Measurements from ENCODE around the gene UBN2. TPM values are rescaled to one million over a fixed set of nuclear protein-coding genes. Genes with fewer than 3 reads are reported as not detected.
"Not testable (repeated sequence)": the region's sequence is repeated elsewhere in the genome, so short reads cannot be mapped to it uniquely, and the experiment has no call there.

The UBN2 gene
- total RNA-seq, 5 donors from 2014 or later (not counting 1 experiment from before 2014, with no cell fraction given) = 16.1 to 21.7 (median 17.7) TPM

GRCh38 chr7:139226988-139227488, 4.0 kb upstream of the UBN2 start:
- not testable (repeated sequence) for H3K9me3 Mint-ChIP-seq; ATAC-seq (replicated peaks in 1 of 4)
- whole genome bisulfite sequencing (ENCODE audit: insufficient coverage) = no CpG with 5 or more reads among the region's 8 CpGs

GRCh38 chr7:139230023-139230422, 1.0 kb upstream of the UBN2 start:
- no peak for DNase-seq
- Histone ChIP-seq H3K27ac (ENCODE audit: low read length) (no peak overlapping the region), H3K4me3 (ENCODE audit: control insufficient read depth in 1 of 2, extremely low read depth in 1 of 2, low read length in 1 of 2) (no peak overlapping the region), H3K36me3 (ENCODE audit: control insufficient read depth in 2 of 2, extremely low read depth in 1 of 2, insufficient read depth in 1 of 2, low read length in 1 of 2) (no peaks in the 10 kb centered on the region), H3K4me1 (ENCODE audit: control insufficient read depth in 1 of 2, extremely low read depth in 1 of 2, insufficient read depth in 2 of 2, low read length in 2 of 2) (peaks cover 14 to 15% of the 10 kb centered on the region in 2 experiments), H3K9me3 (no peaks in the 10 kb centered on the region), H3K27me3 (replicated peaks in 1 of 2; ENCODE audit: control insufficient read depth in 2 of 2, extremely low read depth in 1 of 2, insufficient read depth in 2 of 2, low read length in 1 of 2) (peaks cover 0 to 5% of the 10 kb centered on the region in 2 experiments)
- ATAC-seq (replicated peaks in 1 of 4) = no peak
- peaks cover 30 to 36% (median 32%) of the 10 kb centered on the region in 3 donors for H3K4me1 Mint-ChIP-seq
- peaks cover 0 to 4% of the 10 kb centered on the region in 2 donors for H3K27me3 Mint-ChIP-seq
- H3K36me3 Mint-ChIP-seq = no peaks in the 10 kb centered on the region
- H3K4me3 Mint-ChIP-seq = peak overlapping the region; percentile 99 to 100 (median 100)
- POLR2A ChIA-PET = interaction anchor here in 1 of 2 donors (0.6 kb wide), 1 partner anchor 902 kb away, joined by 3 read pairs; no protein-coding TSS in a partner anchor
- no peaks in the 10 kb centered on the region for H3K9me3 Mint-ChIP-seq
- H3K27ac Mint-ChIP-seq = no peak overlapping the region
- WGBS (ENCODE audit: insufficient coverage) = 93% methylated on average over 5 of the region's 8 CpGs
- CTCF ChIA-PET = no interaction called here

More at GRCh38 chr7:139226988-139227488, 4.0 kb upstream of the UBN2 start:
- H3K27ac ChIP-seq (ENCODE audit: low read length); H3K36me3 Mint-ChIP-seq; DNase-seq; H3K4me1 Mint-ChIP-seq; H3K4me3 ChIP-seq (ENCODE audit: control insufficient read depth in 1 of 2, extremely low read depth in 1 of 2, low read length in 1 of 2); H3K36me3 ChIP-seq (ENCODE audit: control insufficient read depth in 2 of 2, extremely low read depth in 1 of 2, insufficient read depth in 1 of 2, low read length in 1 of 2); H3K9me3 ChIP-seq; H3K27me3 ChIP-seq (replicated peaks in 1 of 2; ENCODE audit: control insufficient read depth in 2 of 2, extremely low read depth in 1 of 2, insufficient read depth in 2 of 2, low read length in 1 of 2); H3K4me1 ChIP-seq (ENCODE audit: control insufficient read depth in 1 of 2, extremely low read depth in 1 of 2, insufficient read depth in 2 of 2, low read length in 2 of 2); H3K27me3 Mint-ChIP-seq; H3K27ac Mint-ChIP-seq; H3K4me3 Mint-ChIP-seq; CTCF ChIA-PET; POLR2A ChIA-PET: not testable (repeated sequence)

- Mint-ChIP-seq H3K4me3 (peak overlapping the region; percentile 99 to 100 (median 100)), H3K27me3 (peaks cover 0 to 4% of the 10 kb centered on the region in 2 donors)
- 9% methylated on average over 9 of the region's 12 CpGs for WGBS (ENCODE audit: insufficient coverage)
These were observed 608 bp upstream of the UBN2 start for GRCh38 chr7:139230484-139230773.

GRCh38 chr7:139231513-139232376, 708 bp downstream of the UBN2 start:
- ChIA-PET POLR2A (no interaction called here), CTCF (interaction anchor here (0.6 to 0.8 kb wide), 2 partner anchors 108 to 1144 kb away, joined by 3 to 4 read pairs; no protein-coding TSS in a partner anchor)
- Histone ChIP-seq H3K27ac (ENCODE audit: low read length) (peak overlapping the region; percentile 72), H3K4me1 (ENCODE audit: control insufficient read depth in 1 of 2, extremely low read depth in 1 of 2, insufficient read depth in 2 of 2, low read length in 2 of 2) (peaks cover 15 to 17% of the 10 kb centered on the region in 2 experiments), H3K27me3 (replicated peaks in 1 of 2; ENCODE audit: control insufficient read depth in 2 of 2, extremely low read depth in 1 of 2, insufficient read depth in 2 of 2, low read length in 1 of 2) (peaks cover 0 to 2% of the 10 kb centered on the region in 2 experiments), H3K4me3 (ENCODE audit: control insufficient read depth in 1 of 2, extremely low read depth in 1 of 2, low read length in 1 of 2) (peak overlapping the region; percentile 78 to 93), H3K36me3 (ENCODE audit: control insufficient read depth in 2 of 2, extremely low read depth in 1 of 2, insufficient read depth in 1 of 2, low read length in 1 of 2) (peaks cover 0 to under 1% of the 10 kb centered on the region in 2 donors), H3K9me3 (no peaks in the 10 kb centered on the region)
- Mint-ChIP-seq H3K9me3 (no peaks in the 10 kb centered on the region), H3K36me3 (peaks cover 9% of the 10 kb centered on the region), H3K4me3 (peak overlapping the region; percentile 99 to 100 (median 100)), H3K4me1 (peaks cover 39 to 44% (median 40%) of the 10 kb centered on the region in 3 donors), H3K27me3 (peaks cover 0 to 4% of the 10 kb centered on the region in 2 donors), H3K27ac (peak overlapping the region; percentile 59 to 95)
- peak; percentile 36 to 44 (median 37) for ATAC-seq (replicated peaks in 1 of 4)
- under 1% methylated on average over 90 of the region's 101 CpGs for WGBS (ENCODE audit: insufficient coverage)
- peak in 27 of 35 experiments; percentile 2 to 53 (median 16) for DNase-seq

More at GRCh38 chr7:139230484-139230773, 608 bp upstream of the UBN2 start:
- peak overlapping the region; percentile 78 to 93 for H3K4me3 ChIP-seq (ENCODE audit: control insufficient read depth in 1 of 2, extremely low read depth in 1 of 2, low read length in 1 of 2)
- peaks cover 15 to 17% of the 10 kb centered on the region in 2 experiments for H3K4me1 ChIP-seq (ENCODE audit: control insufficient read depth in 1 of 2, extremely low read depth in 1 of 2, insufficient read depth in 2 of 2, low read length in 2 of 2)
- H3K36me3 ChIP-seq (ENCODE audit: control insufficient read depth in 2 of 2, extremely low read depth in 1 of 2, insufficient read depth in 1 of 2, low read length in 1 of 2) = no peaks in the 10 kb centered on the region
- no peak for ATAC-seq (replicated peaks in 1 of 4)
- no peaks in the 10 kb centered on the region for H3K9me3 ChIP-seq
- H3K9me3 Mint-ChIP-seq = no peaks in the 10 kb centered on the region
- CTCF ChIA-PET = no interaction called here
- H3K4me1 Mint-ChIP-seq = peaks cover 30 to 36% (median 32%) of the 10 kb centered on the region in 3 donors
- H3K27me3 ChIP-seq (replicated peaks in 1 of 2; ENCODE audit: control insufficient read depth in 2 of 2, extremely low read depth in 1 of 2, insufficient read depth in 2 of 2, low read length in 1 of 2) = peaks cover 0 to 5% of the 10 kb centered on the region in 2 experiments
- no peak for DNase-seq
- no peaks in the 10 kb centered on the region for H3K36me3 Mint-ChIP-seq
- POLR2A ChIA-PET = interaction anchor here in 1 of 2 donors (0.6 kb wide), 1 partner anchor 902 kb away, joined by 3 read pairs; no protein-coding TSS in a partner anchor
- peak overlapping the region; percentile 72 for H3K27ac ChIP-seq (ENCODE audit: low read length)
- peak overlapping the region; percentile 25 to 95 for H3K27ac Mint-ChIP-seq

- ATAC-seq (replicated peaks in 1 of 4) (no peak), DNase-seq (peak in 10 of 35 experiments; percentile 0 to 35 (median 6))
- Mint-ChIP-seq H3K27ac (peak overlapping the region; percentile 59 to 71), H3K27me3 (peaks cover 0 to 4% of the 10 kb centered on the region in 2 donors), H3K36me3 (peaks cover 12% of the 10 kb centered on the region), H3K9me3 (no peaks in the 10 kb centered on the region), H3K4me1 (peaks cover 39 to 44% (median 40%) of the 10 kb centered on the region in 3 donors), H3K4me3 (peak overlapping the region; percentile 91 to 99 (median 93))
- Histone ChIP-seq H3K27ac (ENCODE audit: low read length) (no peak overlapping the region), H3K27me3 (replicated peaks in 1 of 2; ENCODE audit: control insufficient read depth in 2 of 2, extremely low read depth in 1 of 2, insufficient read depth in 2 of 2, low read length in 1 of 2) (no peaks in the 10 kb centered on the region), H3K9me3 (no peaks in the 10 kb centered on the region), H3K4me1 (ENCODE audit: control insufficient read depth in 1 of 2, extremely low read depth in 1 of 2, insufficient read depth in 2 of 2, low read length in 2 of 2) (peaks cover 15 to 17% of the 10 kb centered on the region in 2 experiments), H3K36me3 (ENCODE audit: control insufficient read depth in 2 of 2, extremely low read depth in 1 of 2, insufficient read depth in 1 of 2, low read length in 1 of 2) (peaks cover 0 to 4% of the 10 kb centered on the region in 2 donors), H3K4me3 (ENCODE audit: control insufficient read depth in 1 of 2, extremely low read depth in 1 of 2, low read length in 1 of 2) (peak overlapping the region; percentile 52 to 78)
- WGBS (ENCODE audit: insufficient coverage) = 0% methylated on average over 2 of the region's 8 CpGs
- ChIA-PET CTCF (interaction anchor here in 1 of 2 donors (0.8 kb wide), 1 partner anchor 108 kb away, joined by 3 read pairs; no protein-coding TSS in a partner anchor), POLR2A (interaction anchor here in 1 of 2 donors (0.7 kb wide), 1 partner anchor 36 kb away, joined by 4 read pairs; no protein-coding TSS in a partner anchor)
These were observed 1.3 kb downstream of the UBN2 start for GRCh38 chr7:139232377-139232717.

GRCh38 chr7:139232904-139233303, 1.9 kb downstream of the UBN2 start:
- H3K4me1 ChIP-seq (ENCODE audit: control insufficient read depth in 1 of 2, extremely low read depth in 1 of 2, insufficient read depth in 2 of 2, low read length in 2 of 2) = peaks cover 15 to 17% of the 10 kb centered on the region in 2 experiments
- Mint-ChIP-seq H3K4me1 (peaks cover 39 to 44% (median 40%) of the 10 kb centered on the region in 3 donors), H3K27ac (peak overlapping the region in 1 of 2 donors; percentile 55), H3K36me3 (peaks cover 18% of the 10 kb centered on the region), H3K4me3 (peak overlapping the region; percentile 91 to 99 (median 93)), H3K9me3 (no peaks in the 10 kb centered on the region), H3K27me3 (no peaks in the 10 kb centered on the region)
- H3K4me3 ChIP-seq (ENCODE audit: control insufficient read depth in 1 of 2, extremely low read depth in 1 of 2, low read length in 1 of 2) = no peak overlapping the region
- no peaks in the 10 kb centered on the region for H3K9me3 ChIP-seq
- H3K36me3 ChIP-seq (ENCODE audit: control insufficient read depth in 2 of 2, extremely low read depth in 1 of 2, insufficient read depth in 1 of 2, low read length in 1 of 2) = peaks cover 0 to 10% of the 10 kb centered on the region in 2 donors
- ChIA-PET POLR2A (interaction anchor here in 1 of 2 donors (0.7 kb wide), 1 partner anchor 36 kb away, joined by 4 read pairs; no protein-coding TSS in a partner anchor), CTCF (no interaction called here)
- no CpG with 5 or more reads among the region's 2 CpGs for WGBS (ENCODE audit: insufficient coverage)
- no peak overlapping the region for H3K27ac ChIP-seq (ENCODE audit: low read length)
- H3K27me3 ChIP-seq (replicated peaks in 1 of 2; ENCODE audit: control insufficient read depth in 2 of 2, extremely low read depth in 1 of 2, insufficient read depth in 2 of 2, low read length in 1 of 2) = no peaks in the 10 kb centered on the region
- DNase-seq (no peak), ATAC-seq (replicated peaks in 1 of 4) (no peak)

Data from T-cell (primary cell).